LNCAP (cell line): Measurements from ENCODE around the gene MAP1B.

ENCODE experiments used
- TF ChIP-seq, protein P1 (sequence below): fragments of 450-650 bp; IDR thresholded peaks from 2 replicates; pipeline ENCODE4 v1.5.1; 2017; ENCODE audit warnings: mild to moderate bottlenecking

Gene MAP1B

GRCh38 chr5:72107131-72107900 is at the start of gene MAP1B:
Gene MAP1B, plus strand, starts transcription at chr5:72107475. Its CDS starts 57 bp downstream, at chr5:72107532.
- TF ChIP-seq, protein P1, sequence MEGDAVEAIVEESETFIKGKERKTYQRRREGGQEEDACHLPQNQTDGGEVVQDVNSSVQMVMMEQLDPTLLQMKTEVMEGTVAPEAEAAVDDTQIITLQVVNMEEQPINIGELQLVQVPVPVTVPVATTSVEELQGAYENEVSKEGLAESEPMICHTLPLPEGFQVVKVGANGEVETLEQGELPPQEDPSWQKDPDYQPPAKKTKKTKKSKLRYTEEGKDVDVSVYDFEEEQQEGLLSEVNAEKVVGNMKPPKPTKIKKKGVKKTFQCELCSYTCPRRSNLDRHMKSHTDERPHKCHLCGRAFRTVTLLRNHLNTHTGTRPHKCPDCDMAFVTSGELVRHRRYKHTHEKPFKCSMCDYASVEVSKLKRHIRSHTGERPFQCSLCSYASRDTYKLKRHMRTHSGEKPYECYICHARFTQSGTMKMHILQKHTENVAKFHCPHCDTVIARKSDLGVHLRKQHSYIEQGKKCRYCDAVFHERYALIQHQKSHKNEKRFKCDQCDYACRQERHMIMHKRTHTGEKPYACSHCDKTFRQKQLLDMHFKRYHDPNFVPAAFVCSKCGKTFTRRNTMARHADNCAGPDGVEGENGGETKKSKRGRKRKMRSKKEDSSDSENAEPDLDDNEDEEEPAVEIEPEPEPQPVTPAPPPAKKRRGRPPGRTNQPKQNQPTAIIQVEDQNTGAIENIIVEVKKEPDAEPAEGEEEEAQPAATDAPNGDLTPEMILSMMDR: no peak

- TF ChIP-seq, protein P1: no peak
Measured at GRCh38 chr5:72057816-72058215, 49.5 kb upstream of the MAP1B start.

- TF ChIP-seq, protein P1: no peak
Measured at GRCh38 chr5:72063219-72063819, 44.0 kb upstream of the MAP1B start.

DNA sequence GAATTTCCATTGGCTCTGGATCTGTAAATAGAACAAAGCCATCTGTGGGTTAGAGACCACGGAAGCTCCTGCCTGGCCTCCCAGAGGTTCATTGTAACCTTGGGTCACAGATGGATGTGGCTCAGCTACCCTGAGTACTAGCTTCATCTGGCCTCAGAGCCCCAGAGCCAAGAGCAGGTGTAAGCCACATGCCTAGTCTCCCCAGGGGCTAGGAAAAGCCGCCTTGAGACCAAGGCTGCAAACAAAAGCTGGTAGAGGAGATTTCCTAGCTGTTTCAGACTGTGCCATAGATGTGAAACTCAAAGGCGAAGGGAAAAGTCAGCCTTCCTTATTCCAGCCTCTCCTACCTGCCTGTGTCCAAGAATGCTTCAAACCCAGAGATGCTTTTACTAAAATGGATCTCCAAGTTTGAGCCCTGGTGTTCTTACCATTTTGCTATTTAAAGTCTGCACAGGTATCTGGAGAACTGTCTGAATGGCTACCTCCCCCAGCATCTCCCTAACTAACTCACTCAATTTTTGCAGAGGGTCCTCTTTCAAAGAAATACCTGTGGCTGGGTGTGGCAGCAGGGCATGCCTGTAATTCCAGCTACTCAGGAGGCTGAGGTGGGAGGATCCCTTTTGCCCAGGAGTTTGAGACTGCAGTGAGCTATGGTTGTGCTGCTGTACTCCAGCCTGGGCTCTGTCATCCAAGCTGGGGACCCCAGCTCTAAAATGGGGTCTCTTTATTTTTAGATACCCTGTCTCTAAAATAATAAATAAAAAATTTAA is 42.3 kb upstream of the MAP1B start:
- TF ChIP-seq, protein P1: no peak

DNA sequence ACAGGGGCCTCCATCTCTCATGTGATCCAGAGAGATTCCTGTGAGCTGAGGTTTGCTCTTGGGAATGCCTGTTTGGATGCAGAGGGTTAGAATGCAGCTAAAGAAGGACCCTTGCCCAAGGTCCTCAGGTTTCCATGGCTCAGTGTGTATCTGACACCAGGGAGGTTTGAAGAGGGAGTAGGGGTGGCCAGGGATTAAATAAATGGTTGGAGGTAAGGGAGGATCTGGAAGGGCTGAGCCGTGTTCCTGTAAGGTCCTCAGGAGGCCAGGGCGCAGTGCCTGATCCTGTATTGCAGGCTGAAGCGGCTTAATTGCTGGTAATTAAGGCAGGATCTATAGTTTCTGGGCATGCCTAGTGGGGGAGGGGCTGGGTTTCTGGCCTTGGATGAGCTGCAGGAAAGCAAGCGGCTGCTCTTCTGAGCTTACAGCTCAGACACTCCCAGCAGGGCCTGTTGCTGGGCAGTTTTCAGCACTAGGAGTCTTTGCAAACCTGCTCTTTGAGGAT is 41.5 kb upstream of the MAP1B start:
- TF ChIP-seq, protein P1: no peak

DNA sequence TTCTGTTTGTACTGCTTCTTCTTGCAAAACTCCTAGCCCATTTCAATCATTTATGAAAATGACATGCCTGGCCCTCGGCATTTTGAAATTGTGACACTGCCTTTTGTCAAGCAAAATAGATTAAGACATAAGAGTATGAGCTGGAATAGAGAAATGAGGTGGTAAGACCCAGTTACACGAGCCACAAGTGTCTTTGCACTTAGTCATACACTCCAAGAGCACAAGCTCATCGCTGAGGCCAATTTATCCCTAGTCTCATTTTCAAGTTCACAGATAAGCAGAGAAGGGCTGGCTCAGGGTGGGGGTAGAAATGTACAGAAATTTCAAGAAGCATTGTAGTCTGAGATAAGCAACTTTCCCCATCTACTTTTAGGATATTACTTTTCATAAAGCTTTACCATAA is 40.6 kb upstream of the MAP1B start:
- TF ChIP-seq, protein P1: no peak

DNA sequence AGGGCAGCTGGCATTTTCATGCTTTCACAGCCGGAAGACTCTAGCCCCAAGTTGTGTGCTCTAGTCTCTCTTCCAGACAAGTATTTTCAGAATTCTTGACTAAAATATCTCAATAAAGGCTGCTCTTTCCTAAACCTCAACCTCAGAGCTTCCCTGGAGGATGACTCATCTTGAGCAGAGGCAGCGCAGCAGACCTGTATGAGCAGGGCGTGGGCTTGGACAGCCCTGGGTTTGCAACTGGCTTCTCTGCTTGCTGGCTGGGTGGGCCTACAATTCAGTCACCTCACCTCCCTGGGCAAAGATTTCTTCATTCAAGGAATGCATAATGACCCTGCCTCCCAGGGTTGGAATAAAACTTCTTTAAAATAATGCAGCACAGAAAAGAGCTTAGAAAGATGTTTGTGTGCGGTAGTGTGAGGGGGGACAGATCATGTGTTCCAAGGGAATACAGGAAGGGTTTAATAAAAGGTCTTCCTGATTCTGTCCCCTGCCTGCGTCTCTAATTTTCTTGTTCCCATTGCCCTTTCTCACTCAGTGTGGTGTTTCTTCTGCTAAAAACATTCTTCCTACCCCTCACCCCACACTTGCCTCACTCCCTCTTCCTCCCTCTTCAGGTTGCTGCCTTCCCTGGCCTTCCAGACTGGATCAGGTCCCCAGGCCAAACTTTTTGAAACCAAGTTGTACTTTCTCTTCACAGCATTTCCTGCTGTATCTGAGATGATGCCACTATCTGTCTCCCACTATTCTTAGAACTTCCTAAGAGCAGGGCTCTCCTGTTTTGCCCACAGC is 39.4 kb upstream of the MAP1B start:
- TF ChIP-seq, protein P1: no peak
